SJCRH30 (cell line): ENCODE results near the gene RASGRP2. TPM values are rescaled to one million over a fixed set of nuclear protein-coding genes. Genes with fewer than 3 reads are reported as not detected.

Experiments
- DNase-seq, 2 experiments: peaks; one replicate each; pipeline ENCODE4 v3.0.0-alpha.2; 2015 to 2020
- H3K27ac ChIP-seq: fragments of 250-450 bp; sonication (Bioruptor Pico); 2 replicates; pipeline ENCODE4 v1.5.1; 2020; ENCODE audit warnings: mild to moderate bottlenecking, moderate library complexity
- H3K27me3 ChIP-seq: fragments of 250-450 bp; sonication (Bioruptor Pico); 2 replicates; pipeline ENCODE4 v1.5.1; 2020; ENCODE audit warnings: mild to moderate bottlenecking, moderate library complexity
- H3K36me3 ChIP-seq: fragments of 250-450 bp; sonication (Bioruptor Pico); 2 replicates; pipeline ENCODE4 v1.5.1; 2020; ENCODE audit warnings: mild to moderate bottlenecking, moderate library complexity
- H3K4me1 ChIP-seq: fragments of 250-450 bp; sonication (Bioruptor Pico); 2 replicates; pipeline ENCODE4 v1.5.1; 2020; ENCODE audit warnings: mild to moderate bottlenecking, moderate library complexity
- H3K4me3 ChIP-seq: fragments of 250-450 bp; sonication (Bioruptor Pico); 2 replicates; pipeline ENCODE4 v1.5.1; 2020; ENCODE audit warnings: mild to moderate bottlenecking, moderate library complexity
- H3K9me3 ChIP-seq: fragments of 250-450 bp; sonication (Bioruptor Pico); replicated peaks from 2 replicates; pipeline ENCODE4 v1.5.1; 2020; ENCODE audit warnings: mild to moderate bottlenecking, moderate library complexity
- total RNA-seq: library from RNA; depleted of rRNA; stranded (reverse); fragments of >200 nt; shearing (Covaris generic); gene quantifications from 2 replicates; pipeline ENCODE4 v1.2.3, GENCODE V29; 2014

The RASGRP2 gene
- total RNA-seq, 1 experiment from 2014 or later: 0.42 TPM

DNA sequence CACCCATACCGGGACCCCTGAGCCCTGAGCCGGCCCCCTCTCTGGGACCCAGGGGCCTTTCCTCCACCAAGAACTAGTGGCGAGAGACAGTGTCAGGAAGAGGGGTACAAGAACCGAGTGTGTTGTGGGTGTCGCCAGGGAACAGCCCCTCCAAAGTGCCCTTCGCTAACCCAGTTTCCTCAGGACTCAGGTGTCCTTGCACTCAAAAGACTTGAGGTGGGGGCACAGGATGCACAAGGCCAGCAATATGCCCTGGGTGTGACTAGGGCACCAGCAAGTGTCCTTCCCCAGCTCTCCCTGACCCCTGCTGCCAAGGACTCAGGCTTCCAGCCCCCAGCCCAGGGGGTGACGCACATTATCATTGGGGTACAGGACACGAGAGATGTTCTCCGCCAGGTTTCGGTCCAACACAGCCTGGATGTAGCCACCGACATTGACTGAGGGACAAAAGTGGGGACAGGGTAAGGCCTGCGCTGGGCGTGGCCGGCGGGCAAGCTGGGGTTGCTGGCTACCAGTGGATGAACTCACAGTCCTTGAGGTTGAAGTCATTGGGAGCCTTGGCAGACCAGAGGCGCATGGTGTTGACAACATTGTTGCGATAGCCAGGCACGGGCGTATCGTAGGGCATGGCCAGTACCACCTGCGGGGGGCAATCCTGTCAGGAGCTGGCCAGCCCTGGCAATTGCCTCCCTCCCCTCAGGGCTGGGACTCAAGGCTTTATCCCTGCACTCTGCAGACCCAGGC, 11.1 kb upstream of the RASGRP2 start:
- Histone ChIP-seq H3K4me3 (no peak overlapping the region), H3K27ac (no peak overlapping the region), H3K27me3 (no peaks in the 10 kb centered on the region), H3K9me3 (no peaks in the 10 kb centered on the region), H3K4me1 (peaks cover 16% of the 10 kb centered on the region), H3K36me3 (no peaks in the 10 kb centered on the region)
- DNase-seq: no peak

GRCh38 chr11:64754124-64754918, 10.4 kb upstream of the RASGRP2 start:
- Histone ChIP-seq H3K27me3 (no peaks in the 10 kb centered on the region), H3K4me3 (no peak overlapping the region), H3K4me1 (peaks cover 10% of the 10 kb centered on the region), H3K36me3 (no peaks in the 10 kb centered on the region), H3K9me3 (no peaks in the 10 kb centered on the region), H3K27ac (no peak overlapping the region)
- no peak for DNase-seq

DNA sequence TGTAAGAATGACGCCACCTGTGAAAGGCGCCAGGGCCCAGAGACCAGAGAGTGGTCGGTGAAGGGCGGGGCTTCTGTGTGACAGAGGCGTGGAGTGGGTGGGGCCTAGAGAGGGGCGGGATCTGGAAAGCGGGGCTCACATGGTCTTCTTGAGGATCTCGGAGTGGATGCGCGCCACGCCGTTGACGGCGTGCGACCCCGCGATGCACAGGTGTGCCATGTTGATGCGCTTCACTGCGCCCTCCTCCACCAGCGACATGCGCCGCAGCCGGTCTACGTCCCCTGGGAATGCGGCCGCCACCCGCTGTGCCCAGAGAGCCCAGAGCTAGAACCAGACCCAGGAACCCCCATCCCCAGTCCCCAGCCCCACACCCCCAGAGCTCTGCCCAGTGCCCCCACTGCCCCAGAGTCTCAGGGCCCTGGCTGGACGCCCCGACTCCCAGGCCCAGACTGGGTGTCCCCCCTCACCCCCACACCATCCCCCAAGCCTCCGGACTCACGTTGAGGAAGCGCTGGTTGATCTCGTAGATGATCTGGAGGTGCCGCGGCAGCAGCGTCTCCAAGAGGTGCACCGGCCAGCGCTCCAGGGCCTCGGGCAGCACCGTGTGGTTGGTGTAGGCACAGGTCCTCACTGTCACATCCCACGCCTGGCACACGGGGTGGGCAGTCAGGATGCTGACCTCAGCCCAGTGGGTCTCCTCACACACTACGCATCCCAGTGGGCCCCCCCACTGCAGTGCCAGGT, 9.6 kb upstream of the RASGRP2 start:
- Histone ChIP-seq H3K9me3 (no peaks in the 10 kb centered on the region), H3K4me3 (no peak overlapping the region), H3K27ac (no peak overlapping the region), H3K27me3 (no peaks in the 10 kb centered on the region), H3K36me3 (no peaks in the 10 kb centered on the region), H3K4me1 (peaks cover 6% of the 10 kb centered on the region)
- no peak for DNase-seq

GRCh38 chr11:64753019-64753379, 9.1 kb upstream of the RASGRP2 start:
- no peak for DNase-seq
- no peaks in the 10 kb centered on the region for H3K9me3 ChIP-seq
- peaks cover 6% of the 10 kb centered on the region for H3K4me1 ChIP-seq
- H3K27ac ChIP-seq: no peak overlapping the region
- H3K4me3 ChIP-seq: no peak overlapping the region
- H3K27me3 ChIP-seq: no peaks in the 10 kb centered on the region
- H3K36me3 ChIP-seq: no peaks in the 10 kb centered on the region

DNA sequence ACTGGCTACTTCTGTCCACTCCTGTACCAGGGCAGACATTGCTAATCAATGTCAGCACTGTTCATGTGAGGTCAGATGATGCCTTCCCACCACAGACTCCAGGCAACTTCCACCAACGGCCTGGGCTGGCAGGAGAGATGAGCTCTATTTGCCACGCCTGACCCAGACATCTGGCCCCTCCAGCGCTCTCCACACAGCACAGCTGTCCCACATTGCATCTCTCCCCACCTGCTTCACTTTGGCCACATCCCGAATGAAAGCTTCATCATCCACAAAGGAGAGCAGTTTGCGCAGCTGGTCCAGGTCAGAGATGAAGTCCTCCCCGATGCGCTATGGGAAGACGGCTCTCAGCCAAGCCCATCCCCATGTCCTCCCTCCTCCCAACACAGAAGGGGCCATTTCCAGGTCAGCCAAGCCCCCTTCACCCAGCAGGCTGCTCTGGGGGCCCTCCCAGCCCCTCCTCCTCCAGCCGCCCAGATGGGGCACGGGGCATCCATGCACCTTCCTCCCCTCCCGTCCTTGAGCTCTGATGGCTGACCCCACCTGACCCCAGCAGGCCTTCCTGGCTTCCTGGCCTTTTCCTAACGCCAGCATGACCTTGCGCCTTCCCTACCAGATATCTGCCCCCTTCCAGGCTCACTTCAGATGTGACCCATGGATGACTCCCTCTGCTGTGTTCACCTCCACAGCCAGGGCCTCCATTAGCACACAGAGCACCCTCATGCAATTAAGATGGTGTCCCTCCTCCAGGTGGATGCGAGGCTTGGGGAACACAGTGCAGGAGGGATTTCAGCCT, 8.4 kb upstream of the RASGRP2 start:
- Histone ChIP-seq H3K27me3 (no peaks in the 10 kb centered on the region), H3K4me1 (peaks cover 6% of the 10 kb centered on the region), H3K9me3 (no peaks in the 10 kb centered on the region), H3K4me3 (no peak overlapping the region), H3K27ac (no peak overlapping the region; the same call in 1 of the 2 replicates), H3K36me3 (no peaks in the 10 kb centered on the region)
- peak; percentile 80 to 88 for DNase-seq

DNA sequence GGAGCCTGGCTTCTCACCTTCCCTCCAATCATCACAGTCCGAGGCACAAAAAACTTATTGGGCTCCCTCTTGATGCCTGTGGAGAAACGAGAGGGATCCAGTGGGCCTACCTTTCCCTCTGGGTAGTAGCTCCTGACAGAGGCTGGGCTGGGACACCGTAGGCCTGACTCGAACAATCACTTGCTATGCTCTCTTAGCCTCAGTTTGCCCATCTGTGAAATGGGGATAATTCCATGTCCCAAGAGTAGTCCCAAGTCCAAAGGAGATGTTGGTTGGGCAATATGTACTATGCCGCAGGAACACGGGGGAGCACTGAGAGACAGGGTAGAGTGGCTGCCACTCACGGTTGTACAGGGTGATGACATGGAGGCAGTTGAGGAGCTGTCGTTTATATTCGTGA, 7.6 kb upstream of the RASGRP2 start:
- no peak for DNase-seq
- Histone ChIP-seq H3K4me3 (no peak overlapping the region), H3K9me3 (no peaks in the 10 kb centered on the region), H3K27me3 (no peaks in the 10 kb centered on the region), H3K36me3 (no peaks in the 10 kb centered on the region), H3K27ac (no peak overlapping the region), H3K4me1 (peaks cover 6% of the 10 kb centered on the region)

DNA sequence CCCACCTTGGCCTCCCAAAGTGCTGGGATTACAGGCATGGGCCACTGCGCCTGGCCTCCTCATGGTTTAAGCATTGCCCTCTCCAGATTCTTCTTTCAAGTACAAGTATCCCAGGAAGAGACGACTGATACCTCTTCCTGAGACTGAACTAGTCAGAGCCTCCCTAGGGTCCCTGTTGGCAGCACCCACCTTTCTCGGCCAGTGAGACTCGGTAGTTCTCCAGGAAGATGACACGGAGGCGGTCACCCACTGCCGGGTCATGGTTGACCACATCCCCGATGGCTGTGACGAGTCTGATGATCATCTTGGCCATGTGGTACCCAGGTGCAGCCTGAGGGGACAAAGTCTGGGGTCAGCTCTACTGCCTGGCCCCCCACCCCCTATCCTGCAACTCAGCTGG, 7.2 kb upstream of the RASGRP2 start:
- Histone ChIP-seq H3K27me3 (no peaks in the 10 kb centered on the region), H3K9me3 (no peaks in the 10 kb centered on the region), H3K27ac (no peak overlapping the region), H3K4me1 (peaks cover 6% of the 10 kb centered on the region), H3K36me3 (no peaks in the 10 kb centered on the region), H3K4me3 (no peak overlapping the region)
- no peak for DNase-seq

GRCh38 chr11:64750361-64751054, 6.6 kb upstream of the RASGRP2 start:
- Histone ChIP-seq H3K9me3 (no peaks in the 10 kb centered on the region), H3K4me3 (no peak overlapping the region), H3K27ac (no peak overlapping the region), H3K36me3 (no peaks in the 10 kb centered on the region), H3K27me3 (peaks cover 3% of the 10 kb centered on the region; the same call in 1 of the 2 replicates), H3K4me1 (peaks cover 6% of the 10 kb centered on the region)
- no peak for DNase-seq

- H3K4me3 ChIP-seq: no peak overlapping the region
- no peak for DNase-seq
- H3K36me3 ChIP-seq: no peaks in the 10 kb centered on the region
- H3K4me1 ChIP-seq: peaks cover 10% of the 10 kb centered on the region
- H3K27me3 ChIP-seq: peaks cover 18% of the 10 kb centered on the region
- H3K9me3 ChIP-seq: no peaks in the 10 kb centered on the region
- H3K27ac ChIP-seq: no peak overlapping the region
These were observed 4.2 kb upstream of the RASGRP2 start for GRCh38 chr11:64747961-64748665.

- Histone ChIP-seq H3K4me1 (peaks cover 6% of the 10 kb centered on the region; the same call in 1 of the 2 replicates), H3K36me3 (no peaks in the 10 kb centered on the region), H3K27ac (no peak overlapping the region), H3K9me3 (no peaks in the 10 kb centered on the region), H3K27me3 (peaks cover 29% of the 10 kb centered on the region), H3K4me3 (no peak overlapping the region)
- DNase-seq: no peak
These were observed 2.5 kb upstream of the RASGRP2 start for GRCh38 chr11:64746486-64746885.

- peaks cover 29% of the 10 kb centered on the region for H3K27me3 ChIP-seq
- no peak overlapping the region for H3K27ac ChIP-seq
- H3K4me3 ChIP-seq: peak overlapping the region; percentile 49
- H3K4me1 ChIP-seq: peaks cover 6% of the 10 kb centered on the region; the same call in 1 of the 2 replicates
- no peaks in the 10 kb centered on the region for H3K9me3 ChIP-seq
- H3K36me3 ChIP-seq: no peaks in the 10 kb centered on the region
- DNase-seq: peak; percentile 47 to 53
These were observed 1.8 kb upstream of the RASGRP2 start for GRCh38 chr11:64745521-64746328.

GRCh38 chr11:64745189-64745520, 1.2 kb upstream of the RASGRP2 start:
- H3K27ac ChIP-seq: no peak overlapping the region
- peaks cover 6% of the 10 kb centered on the region; the same call in 1 of the 2 replicates for H3K4me1 ChIP-seq
- peaks cover 30% of the 10 kb centered on the region for H3K27me3 ChIP-seq
- peak overlapping the region; percentile 49 for H3K4me3 ChIP-seq
- H3K36me3 ChIP-seq: no peaks in the 10 kb centered on the region
- no peak for DNase-seq
- no peaks in the 10 kb centered on the region for H3K9me3 ChIP-seq
